ENCODE data around the gene PRICKLE1.

PRICKLE1 gene

GRCh38 chr12:42490261-42490842 lies 99.2 kb downstream of the PRICKLE1 start:
- DNase-seq (ENCODE audit: low read depth), result no peak

DNA sequence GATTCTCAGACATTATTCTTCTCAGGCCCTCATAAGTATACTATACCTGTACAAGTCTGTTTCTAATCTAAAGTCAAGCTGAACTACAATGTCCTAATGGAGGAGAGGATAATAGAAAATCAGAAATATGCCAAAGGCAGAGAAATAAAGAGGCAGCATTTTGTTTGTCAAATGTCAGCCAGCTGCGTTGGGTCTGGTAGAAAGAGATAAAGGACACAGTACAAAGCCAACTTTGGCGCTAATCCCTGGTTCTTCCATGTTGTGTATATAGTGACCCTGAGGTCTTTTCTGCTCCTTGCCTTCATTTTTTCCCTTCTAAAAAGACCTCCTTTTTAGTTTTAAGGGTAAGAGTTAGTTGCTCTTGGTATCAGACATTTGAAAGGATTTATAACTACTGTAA lies 103.1 kb downstream of the PRICKLE1 start:
- no peak for DNase-seq (ENCODE audit: low read depth)

DNA sequence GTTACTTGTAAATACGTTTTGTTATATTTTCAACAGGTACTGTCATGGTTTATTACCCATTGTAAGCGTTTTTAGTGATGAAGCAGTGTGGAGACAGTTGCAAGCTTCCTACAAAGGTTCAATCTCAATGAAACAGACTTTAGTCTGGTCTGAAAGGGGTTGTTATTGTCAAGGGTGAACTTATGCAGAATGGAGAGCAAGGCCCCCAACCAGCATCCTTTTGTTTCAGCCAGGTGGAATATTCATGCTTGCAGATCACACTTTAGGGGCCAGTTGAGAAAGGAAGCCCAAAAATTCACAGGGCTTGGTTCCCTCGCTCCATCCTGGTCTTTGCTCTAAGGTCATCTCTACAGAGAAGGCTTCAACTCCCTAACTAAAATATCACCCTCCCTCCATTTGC lies 103.7 kb downstream of the PRICKLE1 start:
- no peak for DNase-seq (ENCODE audit: low read depth)

DNA sequence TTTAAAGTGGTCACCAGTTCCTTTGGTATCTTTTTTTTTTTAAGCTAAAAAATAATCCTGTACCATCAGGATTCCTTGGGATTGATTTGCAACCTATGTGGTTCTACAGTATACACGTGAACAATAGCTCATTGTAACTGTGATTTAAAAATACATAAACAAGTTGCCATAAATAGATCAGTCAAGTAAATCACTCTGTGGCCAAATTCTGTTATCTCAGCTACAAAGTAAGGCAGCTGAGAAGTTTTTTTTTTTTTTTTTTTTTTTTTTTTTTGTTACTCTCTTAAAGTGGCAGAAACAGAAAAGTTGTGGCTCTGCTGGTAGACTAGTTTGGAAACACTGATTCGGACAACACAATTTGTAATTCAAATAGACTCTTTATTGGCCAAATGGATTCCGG lies 104.5 kb downstream of the PRICKLE1 start:
- no peak for DNase-seq (ENCODE audit: low read depth)

DNA sequence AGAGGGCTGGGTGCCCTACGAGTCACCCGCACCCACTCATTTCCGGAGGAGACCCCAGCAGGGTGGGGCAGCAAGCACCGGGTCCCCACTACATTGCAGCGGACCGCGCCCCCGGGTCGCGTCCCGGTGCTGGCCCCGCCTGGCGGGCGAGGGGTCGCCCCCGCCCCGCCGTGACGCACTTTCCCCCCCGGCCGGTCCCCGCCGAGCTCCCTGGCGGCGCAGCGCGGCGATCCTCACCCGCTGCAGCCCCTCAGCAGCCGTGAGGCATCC lies 106.1 kb downstream of the PRICKLE1 start:
- no peak for DNase-seq (ENCODE audit: low read depth)

GRCh38 chr12:42482748-42483520 lies 106.6 kb downstream of the PRICKLE1 start:
- DNase-seq (ENCODE audit: low read depth), result peak; percentile 2

DNA sequence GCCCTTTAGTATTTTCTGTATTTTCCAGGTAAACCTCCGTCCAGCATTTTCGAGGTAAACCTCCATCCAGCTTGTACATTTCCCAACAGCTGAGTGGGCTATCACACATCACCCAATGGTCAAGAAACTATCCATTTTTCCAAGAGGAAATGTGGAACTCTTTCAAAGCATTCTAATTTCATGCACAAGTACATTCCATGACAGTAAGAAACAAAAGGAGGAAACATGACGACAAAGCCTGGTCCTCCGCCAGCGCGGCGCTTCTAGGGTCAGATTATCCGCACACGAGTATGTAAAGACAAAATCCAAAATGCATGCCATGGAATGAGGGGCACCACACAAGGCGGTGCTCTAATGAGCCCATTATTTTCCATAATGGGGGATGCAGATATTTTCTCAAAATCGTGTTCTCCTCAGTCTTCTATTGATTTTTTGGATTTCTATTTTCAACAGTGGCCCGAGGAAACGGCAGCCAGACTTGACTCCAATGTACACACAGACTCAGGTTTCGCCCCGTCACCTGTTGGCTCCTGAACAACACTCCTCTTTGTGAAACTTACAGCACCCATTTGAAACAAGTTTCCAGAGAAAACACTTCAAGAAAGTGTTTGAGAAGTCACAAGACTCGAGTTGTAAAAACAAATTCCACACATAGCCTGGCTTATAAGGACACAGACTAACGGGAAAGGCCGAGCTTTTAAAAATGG lies 107.4 kb downstream of the PRICKLE1 start:
- DNase-seq (ENCODE audit: low read depth), result no peak

GRCh38 chr12:42481368-42481767 lies 108.2 kb downstream of the PRICKLE1 start:
- DNase-seq (ENCODE audit: low read depth), result no peak

GRCh38 chr12:42477941-42478340 lies 111.6 kb downstream of the PRICKLE1 start:
- DNase-seq (ENCODE audit: low read depth), result no peak

GRCh38 chr12:42475106-42475505 lies 114.4 kb downstream of the PRICKLE1 start:
- DNase-seq (ENCODE audit: low read depth), result no peak

DNA sequence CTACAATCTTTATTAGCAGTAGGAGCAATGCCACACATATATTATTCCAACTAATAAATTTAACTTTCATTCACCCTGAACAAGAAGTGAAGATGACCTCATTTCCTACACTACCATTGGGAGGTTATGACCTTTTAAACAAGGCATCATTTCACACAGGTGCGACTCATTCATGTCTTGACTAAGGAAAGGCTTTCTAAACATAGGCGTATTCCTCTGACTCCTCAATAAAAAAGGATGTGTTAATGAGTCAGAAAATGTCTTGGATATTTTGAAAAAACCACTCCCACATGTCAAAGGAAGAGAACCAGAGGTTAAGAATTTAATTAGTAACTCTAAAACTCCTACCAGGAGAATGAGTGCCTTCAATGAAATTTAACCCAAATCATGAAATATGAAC lies 115.2 kb downstream of the PRICKLE1 start:
- no peak for DNase-seq (ENCODE audit: low read depth)

GRCh38 chr12:42473561-42473960 lies 116.0 kb downstream of the PRICKLE1 start:
- no peak for DNase-seq (ENCODE audit: low read depth)

DNA sequence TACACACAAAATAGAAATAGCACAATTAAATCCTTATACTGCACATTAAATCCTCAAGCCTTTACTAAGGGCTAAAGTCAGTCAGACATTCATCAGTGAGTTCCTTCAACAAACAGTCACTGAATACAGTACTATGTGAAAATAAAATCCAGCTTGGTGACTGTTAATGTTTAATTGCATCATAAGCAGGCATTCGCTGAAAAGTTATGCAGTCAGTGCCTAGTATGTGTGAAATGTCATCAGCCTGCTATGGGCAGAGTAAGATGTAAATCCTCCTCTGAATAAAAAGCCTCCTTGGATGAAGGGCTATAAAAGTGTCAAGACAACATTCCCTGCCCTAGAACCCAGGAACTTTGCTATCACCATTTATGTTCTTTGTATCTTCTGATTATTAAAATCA lies 116.4 kb downstream of the PRICKLE1 start:
- DNase-seq (ENCODE audit: low read depth), result no peak

- DNase-seq (ENCODE audit: low read depth), result no peak
Measured at GRCh38 chr12:42472376-42472775, 117.2 kb downstream of the PRICKLE1 start.

GRCh38 chr12:42469355-42470175 lies 120.0 kb downstream of the PRICKLE1 start:
- no peak for DNase-seq (ENCODE audit: low read depth)

- DNase-seq (ENCODE audit: low read depth), result no peak
Measured at GRCh38 chr12:42468921-42469320, 120.6 kb downstream of the PRICKLE1 start.

DNA sequence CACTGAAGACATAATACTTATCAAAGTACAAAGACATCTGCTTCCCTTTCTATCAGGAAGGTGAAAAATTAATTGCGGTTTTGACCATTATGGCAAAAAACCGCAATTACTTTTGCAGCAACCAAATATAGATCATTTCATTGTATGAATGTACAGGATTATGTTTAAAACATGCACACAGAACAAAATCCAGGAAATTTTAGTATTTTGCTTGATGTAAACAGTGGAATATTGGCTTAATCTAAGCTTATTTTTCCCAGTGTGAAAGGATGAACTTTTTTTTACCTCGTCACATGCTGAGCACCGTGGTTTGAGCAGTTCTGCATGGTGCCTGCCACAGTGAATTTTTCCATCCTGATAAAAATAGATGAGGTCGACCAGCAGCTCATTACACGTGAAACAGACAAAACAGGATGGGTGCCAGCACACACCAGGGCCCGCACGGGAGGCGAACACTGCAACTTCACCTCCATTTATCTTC lies 121.2 kb downstream of the PRICKLE1 start:
- DNase-seq (ENCODE audit: low read depth), result no peak

GRCh38 chr12:42463671-42464070 lies 125.9 kb downstream of the PRICKLE1 start:
- no peak for DNase-seq (ENCODE audit: low read depth)

DNA sequence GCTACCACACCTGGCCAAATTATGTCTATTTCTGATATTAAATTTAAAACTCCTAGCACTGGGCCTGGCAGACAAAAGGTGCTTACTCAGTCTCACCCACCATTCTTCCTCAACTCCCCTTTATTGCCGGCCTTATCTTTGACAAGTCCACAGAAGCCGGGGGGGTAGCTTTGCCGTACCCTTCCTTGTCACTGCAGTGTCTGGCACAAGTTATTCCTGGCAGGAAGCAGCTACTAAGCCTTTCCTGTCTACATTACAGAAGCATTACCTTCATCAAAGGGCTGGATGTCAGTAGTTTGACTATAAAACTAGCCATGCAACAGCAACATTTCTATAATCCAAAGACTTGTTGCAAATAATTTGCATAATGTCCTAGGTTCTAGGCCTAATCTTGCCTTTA lies 127.1 kb downstream of the PRICKLE1 start:
- DNase-seq (ENCODE audit: low read depth), result no peak

DNA sequence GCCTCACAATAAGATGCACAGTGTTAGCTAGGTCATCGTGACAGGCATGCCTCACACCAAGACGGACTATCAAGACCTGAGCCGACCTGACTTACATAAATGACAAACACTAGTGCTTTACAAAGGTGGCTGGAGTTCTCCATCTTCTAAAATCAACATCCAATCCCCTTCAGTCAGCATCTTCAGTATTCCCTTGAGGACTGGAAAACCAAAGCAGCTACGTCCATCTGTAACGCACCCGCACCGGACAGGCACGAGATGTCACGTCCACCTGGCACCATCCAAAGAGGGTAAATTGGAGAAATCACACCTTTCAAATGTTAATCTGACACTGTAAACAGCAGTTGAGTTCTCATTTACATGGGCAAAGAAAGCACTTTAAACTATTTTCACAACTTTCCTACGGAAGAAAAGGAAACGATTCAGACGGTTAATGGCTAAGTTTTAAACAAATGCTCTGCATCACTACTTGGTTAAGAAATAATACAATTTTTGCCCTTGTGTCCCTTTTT lies 130.2 kb downstream of the PRICKLE1 start:
- no peak for DNase-seq (ENCODE audit: low read depth)

DNA sequence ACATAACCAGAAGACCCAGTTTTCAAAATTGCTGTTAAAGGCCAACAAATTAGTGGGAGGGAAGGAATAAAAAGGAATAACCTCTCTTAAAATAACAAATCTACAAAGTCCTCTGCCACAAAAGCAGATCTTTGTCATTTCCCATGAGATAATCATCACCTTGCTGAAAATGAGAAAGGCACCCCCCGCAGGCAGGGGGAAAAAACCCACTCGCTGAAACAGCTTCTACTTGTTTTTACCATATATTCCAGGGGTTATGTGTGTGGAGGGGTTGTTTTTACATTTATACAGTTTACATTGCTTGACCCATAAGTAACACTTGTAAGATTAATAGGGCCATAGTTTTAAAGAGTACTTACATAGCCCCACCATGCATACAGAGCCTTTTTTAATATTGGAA lies 131.0 kb downstream of the PRICKLE1 start:
- DNase-seq (ENCODE audit: low read depth), result no peak

GRCh38 chr12:42450248-42450647 lies 139.3 kb downstream of the PRICKLE1 start:
- DNase-seq (ENCODE audit: low read depth), result no peak

Data from stimulated activated CD8-positive, alpha-beta memory T cell treated with anti-CD3 and anti-CD28 coated beads, Interleukin-15, amount 100 ng/mL, for 1 hour (primary cell).